ENCODE measurements around the gene CTLA4.

The CTLA4 gene

GRCh38 chr2:203918264-203918663, 50.7 kb downstream of the CTLA4 start:
- no peak for DNase-seq
- no peaks in the 10 kb centered on the region for H3K27me3 ChIP-seq (replicated peaks; ENCODE audit: control insufficient read depth, insufficient read depth, low read length, poor library complexity, severe bottlenecking)
- H3K9me3 ChIP-seq (ENCODE audit: control insufficient read depth, low read length): no peaks in the 10 kb centered on the region
- no peaks in the 10 kb centered on the region for H3K4me1 ChIP-seq (ENCODE audit: control insufficient read depth, insufficient read depth, low read length, poor library complexity, severe bottlenecking)
- no peak overlapping the region for H3K4me3 ChIP-seq (ENCODE audit: insufficient read depth, low read depth, low read length, poor library complexity, severe bottlenecking)
- H3K27ac ChIP-seq (ENCODE audit: insufficient read depth, low read length, poor library complexity, severe bottlenecking): no peak overlapping the region
- H3K36me3 ChIP-seq (ENCODE audit: control insufficient read depth, insufficient read depth, low read length): no peaks in the 10 kb centered on the region

- Histone ChIP-seq H3K36me3 (ENCODE audit: control insufficient read depth, insufficient read depth, low read length) (no peaks in the 10 kb centered on the region), H3K9me3 (ENCODE audit: control insufficient read depth, low read length) (no peaks in the 10 kb centered on the region), H3K27ac (ENCODE audit: insufficient read depth, low read length, poor library complexity, severe bottlenecking) (no peak overlapping the region), H3K27me3 (replicated peaks; ENCODE audit: control insufficient read depth, insufficient read depth, low read length, poor library complexity, severe bottlenecking) (no peaks in the 10 kb centered on the region), H3K4me3 (ENCODE audit: insufficient read depth, low read depth, low read length, poor library complexity, severe bottlenecking) (no peak overlapping the region), H3K4me1 (ENCODE audit: control insufficient read depth, insufficient read depth, low read length, poor library complexity, severe bottlenecking) (no peaks in the 10 kb centered on the region)
- no peak for DNase-seq
Observed at GRCh38 chr2:203918839-203919238, 51.3 kb downstream of the CTLA4 start.
